OCI-LY3 (cell line): ENCODE results near the gene GSG1.

Experiments
- CTCF ChIP-seq: fragments of 200-600, 300-600 bp; sonication (generic); IDR thresholded peaks from 2 replicates; pipeline ENCODE4 v1.5.1; 2014; ENCODE audit warnings: antibody characterized with exemption, low read length, low read depth
- EZH2phosphoT487 ChIP-seq: fragments of 200-600 bp; shearing (Covaris generic); IDR thresholded peaks from 2 replicates; pipeline ENCODE4 v1.6.1; 2018; ENCODE audit warnings: antibody characterized with exemption, mixed run types, low read depth

GRCh38 chr12:13103391-13104033, at the start of gene GSG1:
- TF ChIP-seq CTCF (no peak), EZH2phosphoT487 (no peak)
